Ovary (tissue), 3 donors: ENCODE results near the gene ZNF205.

Experiments used
- CTCF ChIP-seq, 3 donors: fragments of 450-650 bp in 2 of 3; fragments of 200-600 bp in 1 of 3; IDR thresholded peaks; one replicate each; pipeline versions ENCODE4 v1.5.1 to v1.8.0; 2016 to 2022; ENCODE audit warnings: antibody characterized with exemption in 3 of 3, mild to moderate bottlenecking in 1 of 3
- EP300 ChIP-seq: sonication (generic); formaldehyde crosslinking; IDR thresholded peaks from one replicate; pipeline ENCODE4 v1.6.1; 2017; ENCODE audit warnings: antibody characterized with exemption
- POLR2A ChIP-seq: fragments of 450-650 bp; IDR thresholded peaks from one replicate; pipeline ENCODE4 v1.6.1; 2017; ENCODE audit warnings: antibody characterized with exemption, mild to moderate bottlenecking, moderate library complexity
- donor health status: DM: no; HTN: no; CAD: no.

GRCh38 chr16:3086596-3087242 is 25.7 kb upstream of the ZNF205 start:
- TF ChIP-seq CTCF (IDR thresholded peaks at IDR 0.05), result no peak
- no peak for TF ChIP-seq POLR2A
- no peak for TF ChIP-seq EP300
